Pulmonary artery endothelial cell (primary cell): ENCODE measurements around the gene FTO. TPM values are rescaled to one million over a fixed set of nuclear protein-coding genes. Genes with fewer than 3 reads are reported as not detected.

ENCODE experiments used
- DNase-seq: peaks from one replicate; pipeline ENCODE4 v3.0.0-alpha.2; 2011; ENCODE audit warnings: low read depth, low spot score
- total RNA-seq: library from RNA; depleted of rRNA; stranded (reverse); fragments of >200 nt; gene quantifications from 2 replicates; pipeline ENCODE4 v1.2.3, GENCODE V29; 2014

FTO gene
- total RNA-seq, 1 donor from 2014 or later, result 57.4 TPM

DNA sequence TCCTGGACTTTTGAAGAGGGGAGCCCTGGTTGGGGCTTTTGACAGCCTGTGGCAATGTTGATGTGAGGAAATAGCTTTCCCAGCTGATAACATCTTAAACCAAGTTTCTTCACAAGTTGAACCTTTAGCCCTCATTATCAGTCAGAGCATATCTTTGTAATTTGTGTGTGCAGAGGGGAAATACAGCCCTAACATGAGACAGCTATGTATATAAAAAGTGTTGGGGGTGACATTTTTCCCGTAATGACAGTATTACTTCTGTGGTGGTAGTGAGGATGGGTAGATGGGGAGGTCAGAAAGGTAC lies 221.1 kb downstream of the FTO start:
- DNase-seq, result no peak

DNA sequence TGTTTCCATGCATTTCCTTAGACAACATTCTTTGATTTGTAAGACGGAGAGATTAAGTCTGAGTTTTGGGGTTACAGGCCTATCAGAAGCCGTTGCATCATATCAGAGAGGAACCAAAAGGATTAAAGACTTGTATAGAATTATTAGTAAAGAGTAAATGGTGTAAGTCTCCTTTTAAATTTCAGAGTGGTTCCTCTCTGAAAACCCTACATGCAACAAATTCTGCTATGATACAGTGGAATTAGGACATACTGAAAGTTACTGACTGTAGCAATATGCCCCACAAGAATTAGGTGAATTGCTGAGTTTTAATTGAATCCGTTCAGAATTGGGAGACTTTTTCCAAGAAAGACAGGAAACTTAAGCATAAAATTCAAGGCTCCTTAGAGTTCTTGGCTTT lies 221.6 kb downstream of the FTO start:
- DNase-seq, result no peak

DNA sequence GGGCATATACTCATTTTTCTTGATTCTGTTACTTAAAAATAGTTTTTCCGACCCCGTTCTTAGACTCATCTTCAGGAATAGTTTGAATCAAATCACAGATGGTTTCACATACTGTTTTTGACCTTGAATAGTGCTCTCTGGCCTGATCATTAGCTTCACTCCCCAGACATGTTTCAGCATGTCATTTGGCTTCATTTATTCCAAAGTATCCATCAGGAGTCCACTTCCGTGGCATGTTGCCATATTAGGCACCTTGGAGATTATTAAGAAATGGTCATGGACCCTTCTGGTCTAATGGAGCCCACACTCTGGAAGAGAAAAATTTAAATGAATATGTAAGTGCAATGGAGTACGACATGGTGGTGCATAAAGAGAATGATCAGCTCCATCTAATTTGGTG lies 222.3 kb downstream of the FTO start:
- no peak for DNase-seq

DNA sequence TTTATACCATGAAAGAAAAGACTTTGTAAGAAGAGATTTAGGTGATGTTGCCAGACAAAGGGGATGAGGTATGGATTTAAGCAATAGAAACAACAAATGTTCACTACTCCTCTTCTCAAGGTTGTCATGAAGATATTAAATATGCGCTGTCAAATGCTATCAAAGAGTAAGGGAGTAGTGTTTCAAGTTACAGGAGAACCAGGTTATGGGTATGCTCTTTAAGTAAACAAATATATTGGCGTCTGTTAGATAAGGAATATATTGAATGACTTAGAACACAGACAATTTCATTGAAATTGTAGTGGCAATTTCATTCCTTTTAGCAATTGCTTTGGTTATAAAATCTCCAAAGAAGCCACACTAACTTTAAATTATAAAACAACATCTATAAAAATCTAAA lies 229.0 kb downstream of the FTO start:
- DNase-seq, result no peak

DNA sequence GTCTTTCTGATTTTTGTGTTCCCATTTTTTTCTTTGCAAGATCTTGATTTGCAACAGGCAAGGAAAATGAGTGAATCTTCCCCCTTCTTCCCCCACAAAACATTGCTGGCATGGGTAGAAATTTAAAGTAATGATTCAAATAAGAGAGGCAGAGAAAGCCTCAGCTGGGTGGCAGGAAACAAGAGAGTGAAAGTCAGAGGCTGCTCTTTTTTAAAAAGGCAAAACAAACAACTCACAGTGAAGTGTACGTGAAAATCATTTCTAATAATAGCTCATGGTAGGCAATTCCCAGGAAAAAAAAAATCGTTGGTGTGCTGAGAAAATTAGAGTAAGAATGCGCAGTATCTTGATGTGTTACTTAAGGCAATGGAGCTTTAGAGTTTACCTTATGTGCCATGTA lies 229.5 kb downstream of the FTO start:
- DNase-seq, result no peak

DNA sequence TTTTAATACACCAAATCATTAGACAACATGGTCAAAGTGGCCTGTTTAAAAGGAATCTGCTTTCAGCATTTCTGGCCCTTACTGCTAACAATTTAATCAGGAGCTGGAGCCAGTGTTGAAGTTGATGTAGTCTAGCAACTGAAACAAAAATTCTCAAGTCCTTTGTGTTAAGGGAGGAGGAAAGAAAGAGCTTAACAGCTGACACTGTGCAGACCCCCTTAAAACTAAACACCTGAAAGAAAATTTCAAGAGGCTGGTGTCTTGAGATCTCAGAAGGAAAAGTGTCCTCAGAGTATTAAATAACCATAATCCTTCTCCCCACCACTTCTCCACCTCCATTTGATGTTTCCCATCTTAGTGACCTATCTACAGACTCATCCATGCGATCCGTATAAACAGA lies 232.1 kb downstream of the FTO start:
- no peak for DNase-seq

DNA sequence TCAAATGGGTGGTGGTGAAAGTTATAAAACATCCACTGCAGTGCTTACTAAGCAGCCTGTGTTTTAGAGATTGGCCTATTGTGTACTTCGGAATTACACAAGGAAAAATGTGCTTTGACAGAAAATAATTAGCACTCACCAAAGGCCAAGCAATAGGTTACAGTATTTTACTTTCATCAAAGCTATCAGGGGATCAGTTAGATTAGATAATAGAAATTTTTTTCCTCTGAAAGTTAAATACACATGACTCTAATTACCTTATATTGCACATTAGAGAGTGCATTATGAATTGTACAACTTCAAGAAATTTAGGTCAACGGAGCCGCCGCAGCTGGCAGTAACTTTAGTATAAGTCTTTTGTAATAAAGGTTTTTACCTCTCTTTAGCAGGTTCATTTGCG lies 232.6 kb downstream of the FTO start:
- DNase-seq, result no peak

DNA sequence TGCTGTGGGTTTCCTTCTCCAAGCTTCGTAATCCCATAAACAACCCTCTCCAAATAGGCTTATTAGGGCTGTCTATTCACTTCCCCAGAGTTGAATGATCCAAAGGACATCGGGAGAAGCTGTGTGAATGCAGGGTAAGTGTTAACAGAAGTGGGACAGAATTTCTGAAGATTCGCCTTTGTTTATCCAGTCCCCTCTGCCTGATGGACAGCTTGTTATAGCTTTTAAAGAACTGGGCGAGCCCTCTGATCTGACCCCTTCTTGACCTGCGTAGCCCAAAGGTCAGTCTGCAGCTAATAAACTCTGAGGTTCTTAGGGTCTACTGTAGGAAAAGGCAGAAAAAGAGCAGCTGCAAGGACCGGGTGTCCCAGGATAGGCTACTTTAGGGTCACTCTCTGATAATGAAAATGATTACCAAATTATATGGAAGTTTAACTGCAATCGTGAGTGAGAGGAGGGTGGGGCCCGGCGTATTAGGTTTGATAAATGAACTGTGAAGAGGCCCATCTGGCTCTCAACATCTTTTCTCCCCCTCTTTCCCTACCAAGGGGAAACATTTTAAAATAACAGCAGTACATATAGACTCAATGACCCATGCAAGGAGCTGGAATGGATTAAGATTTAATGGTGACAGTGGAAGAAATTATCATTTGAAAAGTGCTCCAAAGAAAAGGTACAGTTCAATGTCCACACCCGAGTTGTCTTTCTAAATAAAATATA lies 233.4 kb downstream of the FTO start:
- no peak for DNase-seq

DNA sequence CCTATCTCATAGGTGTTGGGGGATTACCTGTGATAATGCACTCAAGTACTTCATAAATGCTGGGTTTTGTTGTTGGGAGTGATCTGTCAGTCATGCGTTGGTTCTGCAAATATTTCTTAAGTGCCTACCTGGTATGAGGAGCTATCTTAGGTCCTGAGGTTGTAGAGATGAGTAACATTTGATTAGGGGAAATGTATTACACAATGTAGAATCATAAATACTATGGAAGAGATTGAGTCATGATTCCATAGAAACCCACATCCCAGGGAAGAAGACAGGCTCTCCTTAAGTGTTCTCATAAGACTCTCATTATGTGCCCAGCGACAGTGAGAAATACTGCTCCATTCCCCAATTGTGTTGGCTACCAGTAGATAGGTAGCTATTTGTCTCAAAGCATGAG lies 240.1 kb downstream of the FTO start:
- DNase-seq, result no peak

DNA sequence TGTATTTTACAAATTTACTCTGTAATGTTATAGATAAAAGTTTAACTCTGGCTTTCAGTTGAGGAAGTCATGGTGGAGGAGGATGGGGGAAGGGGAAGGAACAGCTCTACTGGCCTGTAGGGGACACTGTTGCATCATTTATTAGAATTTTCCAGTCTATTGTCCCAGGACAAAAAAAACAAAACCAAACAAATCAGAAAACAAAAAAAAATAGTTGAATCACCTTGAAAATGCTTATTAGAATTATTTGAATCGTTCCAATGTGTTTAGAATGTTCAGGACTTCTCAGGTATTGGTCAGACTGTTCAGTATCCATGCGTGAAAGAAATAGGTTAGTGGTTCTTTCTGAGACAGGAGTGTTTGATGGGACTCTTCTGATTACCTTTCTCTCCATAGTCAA lies 242.0 kb downstream of the FTO start:
- DNase-seq, result peak; percentile 2

DNA sequence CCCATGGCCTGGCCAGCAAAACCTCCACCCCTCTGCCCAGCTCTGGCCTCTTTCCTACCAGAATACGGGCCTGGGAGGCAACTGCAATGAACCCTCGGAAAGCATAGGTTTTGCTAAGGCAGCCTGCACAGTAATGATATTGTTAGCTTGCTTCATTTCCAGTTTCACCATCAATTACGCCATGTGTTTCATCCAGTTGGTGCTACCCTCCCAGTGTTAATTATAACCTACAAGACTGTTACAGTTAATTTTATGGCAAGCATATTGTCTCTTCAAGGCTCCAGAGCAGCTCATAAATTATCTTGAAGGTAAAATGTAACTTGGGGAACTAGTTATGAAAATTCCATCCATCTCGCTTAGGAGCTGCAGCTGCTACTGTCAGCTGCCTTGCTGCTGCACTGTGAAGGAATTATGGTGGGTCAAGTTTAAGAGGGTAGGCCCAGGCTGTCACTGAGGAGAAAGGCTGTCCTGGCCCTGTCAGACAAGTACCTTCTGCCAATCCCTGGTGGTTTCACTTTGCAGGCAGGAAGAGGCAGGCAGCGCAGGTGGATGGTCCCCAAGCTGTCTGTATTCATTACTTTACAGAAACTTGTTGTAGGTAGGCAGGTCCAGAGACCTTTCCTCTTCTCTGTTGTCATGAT lies 242.9 kb downstream of the FTO start:
- no peak for DNase-seq

DNA sequence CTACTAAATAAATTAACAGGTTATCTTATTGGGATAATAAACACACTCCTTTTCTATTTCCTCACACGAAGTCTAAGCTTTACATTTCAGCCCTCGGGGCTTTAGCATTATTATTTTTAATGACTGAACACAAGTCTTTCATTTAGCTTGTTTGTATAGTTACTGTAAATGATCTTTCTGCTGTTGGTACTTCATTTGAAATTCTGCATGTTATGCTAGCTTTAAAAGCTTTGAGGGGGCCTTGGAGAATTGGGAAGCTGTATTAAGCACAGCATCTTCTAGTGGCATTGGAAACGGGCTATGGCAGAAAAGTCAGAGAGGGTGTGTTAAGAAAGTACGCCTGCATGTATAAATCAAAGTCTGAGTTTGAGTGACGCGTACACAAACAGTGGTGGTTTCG lies 243.7 kb downstream of the FTO start:
- DNase-seq, result no peak

DNA sequence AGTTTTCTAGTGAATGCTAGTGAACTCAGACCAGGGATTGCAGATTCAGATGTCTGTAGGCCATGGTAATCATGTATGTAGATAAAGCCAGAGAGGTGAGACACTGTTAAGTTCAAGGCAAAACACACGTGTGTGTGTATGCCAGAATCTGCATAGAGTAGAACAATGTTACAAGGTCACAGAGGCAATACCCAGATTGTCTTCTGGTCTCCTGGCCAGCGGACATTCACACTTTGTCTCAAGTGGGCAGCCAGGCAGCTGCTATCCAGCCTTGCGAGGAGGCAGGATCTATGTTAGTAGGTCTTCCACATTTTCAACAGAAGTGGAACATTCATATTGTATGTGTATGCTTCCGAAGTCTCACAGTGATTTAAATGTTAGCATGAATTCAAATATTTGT lies 244.4 kb downstream of the FTO start:
- no peak for DNase-seq

DNA sequence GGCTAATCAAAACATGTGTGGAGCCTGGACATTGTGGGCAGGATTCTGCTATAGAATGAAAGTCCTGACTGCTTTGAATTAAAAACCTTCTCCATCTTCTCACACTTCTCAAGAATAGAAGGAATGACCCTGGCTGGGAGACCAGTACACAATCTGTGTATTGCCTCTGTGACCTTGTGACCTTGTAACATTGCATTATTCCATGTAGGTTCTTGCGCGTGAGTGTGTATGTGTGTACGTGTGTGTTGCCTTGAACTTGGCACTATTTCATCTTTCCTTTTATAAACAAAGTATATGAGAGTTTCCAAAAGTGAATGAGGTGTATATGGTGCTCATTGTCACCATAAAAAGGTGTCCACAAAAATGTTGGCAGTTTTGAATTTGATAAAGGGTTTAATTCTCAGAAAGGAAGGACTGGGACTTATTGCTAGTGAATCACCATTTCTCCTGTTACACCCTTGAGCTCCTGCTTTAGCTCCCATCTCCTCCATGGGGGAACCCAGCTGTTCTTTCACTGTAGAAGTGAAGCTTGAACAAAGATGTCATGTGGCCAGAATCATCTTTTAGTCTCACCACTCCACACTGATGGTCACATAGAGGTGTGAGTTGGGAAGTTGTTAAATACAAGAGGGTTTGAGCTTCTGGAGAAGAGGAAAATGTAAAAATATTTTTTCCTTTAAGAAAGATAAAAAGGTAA lies 244.9 kb downstream of the FTO start:
- no peak for DNase-seq

DNA sequence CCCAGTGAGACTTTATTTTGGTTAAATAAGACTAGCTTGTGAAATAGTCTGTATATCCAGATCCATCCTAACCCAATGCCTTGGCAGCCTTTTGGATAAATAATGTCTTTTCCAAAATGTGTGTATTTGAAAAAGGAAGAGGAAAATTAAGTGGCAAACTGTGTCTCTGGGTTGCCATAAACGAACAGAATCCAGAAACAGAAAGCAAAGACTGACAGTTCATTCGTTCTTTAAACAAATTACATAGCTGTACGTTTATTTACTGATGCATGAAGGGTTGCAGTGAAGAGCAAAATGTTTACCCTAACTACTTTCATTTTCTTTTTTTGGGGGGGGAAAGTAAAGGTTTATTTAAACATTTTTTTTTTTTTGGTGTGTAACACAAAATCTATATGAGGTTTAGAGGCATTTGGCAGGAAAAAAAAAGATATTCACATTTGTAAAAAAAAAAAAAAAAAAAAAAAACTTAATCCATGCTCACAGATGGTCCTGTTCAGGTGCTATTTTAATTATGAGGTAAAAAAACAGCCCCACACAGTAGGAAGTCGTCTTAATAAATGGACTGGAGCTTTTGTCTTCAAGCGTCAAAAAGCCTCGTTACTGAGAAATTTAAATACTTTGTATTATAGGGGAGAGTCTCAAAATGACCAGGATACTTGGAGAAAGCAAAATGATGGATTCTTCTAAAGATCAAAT lies 245.9 kb downstream of the FTO start:
- DNase-seq, result no peak

DNA sequence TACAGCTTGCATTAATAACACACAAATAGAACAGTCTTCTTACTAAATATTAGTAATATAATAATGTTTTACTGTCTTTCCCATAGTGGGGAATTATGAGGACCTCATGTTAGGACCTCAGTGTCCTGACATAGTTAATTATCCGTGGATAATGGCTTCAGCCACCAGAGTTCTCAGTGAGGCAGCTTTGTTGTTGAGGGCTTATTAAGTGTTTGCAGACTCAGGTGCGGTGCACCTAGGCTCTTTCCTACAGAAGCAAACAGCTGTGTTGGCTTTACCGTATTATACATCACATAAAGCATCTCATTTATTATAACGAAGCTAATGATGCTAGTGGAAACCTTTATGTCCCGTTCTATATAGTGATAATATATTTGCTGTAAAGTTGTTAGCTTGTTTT lies 246.7 kb downstream of the FTO start:
- DNase-seq, result no peak

DNA sequence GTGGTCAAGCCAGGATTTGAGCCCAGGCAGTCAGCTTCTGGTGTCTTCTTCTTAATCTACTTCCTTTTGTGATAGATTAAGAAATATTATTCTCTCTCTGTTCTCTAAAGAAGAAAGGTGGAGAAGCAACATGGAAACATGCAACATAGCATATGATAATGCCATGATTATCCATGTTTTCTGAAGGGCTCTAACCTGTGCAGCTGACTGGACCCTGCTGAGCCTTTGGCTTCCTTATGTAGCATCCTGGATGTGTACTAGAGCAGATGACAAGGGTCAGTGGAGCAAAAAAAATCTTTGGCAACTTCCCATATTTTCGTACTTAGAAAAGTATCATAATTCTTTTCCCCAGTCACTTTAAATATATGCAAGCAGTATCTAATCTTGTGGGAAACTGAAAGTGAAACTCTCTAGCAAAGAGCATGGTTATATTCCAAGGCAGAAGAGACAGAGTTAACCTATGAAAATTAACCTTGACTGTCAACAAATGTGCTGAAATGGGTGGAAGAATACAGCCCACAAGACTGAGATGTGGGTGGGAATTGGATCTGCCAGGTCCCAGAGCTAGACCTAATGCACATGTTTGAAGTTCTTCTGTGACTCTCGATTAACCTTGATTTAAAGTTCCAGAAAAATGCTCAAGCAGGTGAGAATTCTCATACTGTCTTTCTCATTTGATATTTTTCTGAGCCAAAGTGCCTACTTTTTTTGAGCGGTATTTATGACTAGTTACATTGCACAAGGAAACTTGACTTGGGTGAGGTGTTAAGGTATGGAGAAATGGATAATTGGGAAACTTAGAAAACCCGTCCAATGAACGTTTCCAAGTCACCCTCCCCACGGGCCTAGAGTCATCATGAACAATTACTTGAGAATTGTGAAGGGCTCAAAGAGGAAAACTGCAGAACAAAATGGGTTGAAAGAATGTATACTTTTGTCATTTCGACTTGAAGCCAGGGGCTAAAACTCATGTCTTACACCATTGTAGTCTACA lies 248.6 kb downstream of the FTO start:
- no peak for DNase-seq

DNA sequence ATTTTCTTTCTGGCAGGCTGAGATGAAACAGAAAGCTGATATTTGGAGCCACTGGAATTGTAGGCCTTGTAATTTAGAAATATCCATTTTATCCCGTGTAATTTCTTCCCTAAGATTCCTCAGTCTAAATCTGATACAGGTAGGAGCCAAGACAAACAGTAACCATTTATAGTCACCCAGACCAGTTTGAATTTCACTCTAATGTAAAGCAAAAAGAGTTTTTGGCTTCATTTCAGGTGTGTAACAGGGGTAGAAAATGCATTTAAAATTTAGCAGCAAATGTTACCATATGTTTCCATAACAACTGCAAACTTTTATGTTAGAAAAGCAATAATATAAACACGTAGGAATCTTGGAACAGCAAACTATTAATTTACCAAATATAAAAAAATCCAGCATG lies 249.4 kb downstream of the FTO start:
- no peak for DNase-seq

DNA sequence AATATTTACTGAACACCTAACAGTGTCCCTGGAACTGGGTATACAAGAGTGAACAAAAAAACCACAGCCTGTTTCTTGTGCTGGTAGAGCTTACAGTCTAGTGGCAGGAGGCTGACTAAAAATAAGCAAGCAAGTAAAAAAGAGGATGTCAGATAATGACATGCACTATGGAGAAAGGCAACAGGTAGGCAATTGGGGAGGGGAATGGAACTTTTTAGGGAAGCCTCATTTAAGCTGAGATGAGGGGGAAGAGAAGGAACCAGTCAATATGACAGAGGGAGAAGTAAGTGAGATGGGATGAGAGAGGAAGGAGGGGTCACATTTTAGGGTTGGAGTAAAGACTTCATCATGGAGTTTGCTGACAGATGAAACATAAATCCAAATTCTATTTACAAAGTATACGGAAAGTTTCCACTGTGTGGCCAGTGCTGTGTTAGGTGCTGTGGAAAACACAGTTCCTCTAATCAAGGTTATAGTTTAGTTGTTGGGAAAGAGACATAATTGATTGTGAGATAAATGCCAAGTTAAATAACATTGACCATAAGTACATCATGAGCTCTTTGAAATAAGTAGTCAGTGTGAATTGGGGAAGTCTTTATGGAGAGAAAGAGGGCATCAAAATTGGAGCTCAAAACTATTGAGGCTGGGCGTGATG lies 251.4 kb downstream of the FTO start:
- DNase-seq, result no peak

DNA sequence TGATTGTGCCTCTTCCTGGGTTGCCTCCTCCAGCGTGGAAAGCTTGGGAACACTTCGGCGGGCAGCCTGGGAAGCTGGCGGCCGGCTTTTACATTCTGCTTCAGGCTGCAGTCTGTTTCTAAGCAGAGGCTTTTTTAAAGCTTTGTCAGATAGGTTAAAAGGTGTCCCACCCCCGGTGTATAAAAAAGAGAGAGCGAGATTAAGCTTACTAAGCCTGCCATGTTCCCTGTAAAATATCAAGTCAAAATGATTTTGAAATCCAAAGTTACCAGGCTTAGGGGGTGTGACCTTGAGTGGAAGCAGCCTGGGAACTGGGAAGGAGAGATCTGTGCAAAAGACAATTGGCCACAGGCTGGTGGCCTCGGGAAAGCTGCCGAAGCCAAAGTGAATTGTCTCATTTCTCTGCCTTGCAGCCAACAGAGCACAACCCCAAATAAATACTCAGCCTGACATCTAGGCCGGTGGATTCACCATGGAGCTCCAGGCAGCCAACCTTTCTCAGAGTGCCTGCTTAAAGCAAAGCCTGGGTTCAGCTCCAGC lies 254.5 kb downstream of the FTO start:
- no peak for DNase-seq
